Measurements from ENCODE around the gene OAS1. TPM values are rescaled to one million over a fixed set of nuclear protein-coding genes. Genes with fewer than 3 reads are reported as not detected.

The OAS1 gene
- total RNA-seq, 1 experiment from 2014 or later: 1.5 TPM

DNA sequence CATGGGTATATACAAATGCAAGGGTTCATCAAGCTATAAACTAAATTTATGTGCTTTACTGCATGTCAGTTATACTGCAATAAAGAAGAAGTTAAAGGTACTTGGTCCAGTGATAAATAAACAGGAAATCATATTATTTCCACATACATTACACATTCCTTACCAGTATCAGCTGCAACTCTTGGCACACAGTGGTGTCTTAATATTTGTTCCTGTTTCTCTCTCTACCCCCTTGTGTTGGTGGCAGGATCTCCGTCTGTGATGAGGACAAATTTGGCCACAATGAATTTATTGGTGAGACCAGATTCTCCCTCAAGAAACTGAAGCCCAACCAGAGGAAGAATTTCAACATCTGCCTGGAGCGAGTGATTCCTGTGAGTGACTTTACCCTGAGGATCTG lies 19.2 kb upstream of the OAS1 start:
- Mint-ChIP-seq H3K9me3 (ENCODE audit: unreplicated experiment) (no peaks in the 10 kb centered on the region), H3K4me1 (ENCODE audit: insufficient read depth, unreplicated experiment) (no peaks in the 10 kb centered on the region), H3K4me3 (ENCODE audit: unreplicated experiment) (no peak overlapping the region), H3K36me3 (ENCODE audit: insufficient read depth, unreplicated experiment) (no peaks in the 10 kb centered on the region), H3K27me3 (ENCODE audit: insufficient read depth, unreplicated experiment) (peaks cover 39% of the 10 kb centered on the region), H3K27ac (ENCODE audit: low read depth, unreplicated experiment) (no peak overlapping the region)
- BruUV-seq (replicated peaks): no TSS peak
- no peak for DNase-seq (ENCODE audit: unreplicated experiment)
- intact Hi-C loops (cut with micrococcal nuclease): no loop called here
- ChIA-PET CTCF (no interaction called here), POLR2A (interaction anchor here (0.7 kb wide), 1 partner anchor 13 kb away, joined by 3 read pairs; no protein-coding TSS in a partner anchor)
- TF ChIP-seq, protein P1, sequence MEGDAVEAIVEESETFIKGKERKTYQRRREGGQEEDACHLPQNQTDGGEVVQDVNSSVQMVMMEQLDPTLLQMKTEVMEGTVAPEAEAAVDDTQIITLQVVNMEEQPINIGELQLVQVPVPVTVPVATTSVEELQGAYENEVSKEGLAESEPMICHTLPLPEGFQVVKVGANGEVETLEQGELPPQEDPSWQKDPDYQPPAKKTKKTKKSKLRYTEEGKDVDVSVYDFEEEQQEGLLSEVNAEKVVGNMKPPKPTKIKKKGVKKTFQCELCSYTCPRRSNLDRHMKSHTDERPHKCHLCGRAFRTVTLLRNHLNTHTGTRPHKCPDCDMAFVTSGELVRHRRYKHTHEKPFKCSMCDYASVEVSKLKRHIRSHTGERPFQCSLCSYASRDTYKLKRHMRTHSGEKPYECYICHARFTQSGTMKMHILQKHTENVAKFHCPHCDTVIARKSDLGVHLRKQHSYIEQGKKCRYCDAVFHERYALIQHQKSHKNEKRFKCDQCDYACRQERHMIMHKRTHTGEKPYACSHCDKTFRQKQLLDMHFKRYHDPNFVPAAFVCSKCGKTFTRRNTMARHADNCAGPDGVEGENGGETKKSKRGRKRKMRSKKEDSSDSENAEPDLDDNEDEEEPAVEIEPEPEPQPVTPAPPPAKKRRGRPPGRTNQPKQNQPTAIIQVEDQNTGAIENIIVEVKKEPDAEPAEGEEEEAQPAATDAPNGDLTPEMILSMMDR (IDR thresholded peaks at IDR 0.05; ENCODE audit: unreplicated experiment): no peak

DNA sequence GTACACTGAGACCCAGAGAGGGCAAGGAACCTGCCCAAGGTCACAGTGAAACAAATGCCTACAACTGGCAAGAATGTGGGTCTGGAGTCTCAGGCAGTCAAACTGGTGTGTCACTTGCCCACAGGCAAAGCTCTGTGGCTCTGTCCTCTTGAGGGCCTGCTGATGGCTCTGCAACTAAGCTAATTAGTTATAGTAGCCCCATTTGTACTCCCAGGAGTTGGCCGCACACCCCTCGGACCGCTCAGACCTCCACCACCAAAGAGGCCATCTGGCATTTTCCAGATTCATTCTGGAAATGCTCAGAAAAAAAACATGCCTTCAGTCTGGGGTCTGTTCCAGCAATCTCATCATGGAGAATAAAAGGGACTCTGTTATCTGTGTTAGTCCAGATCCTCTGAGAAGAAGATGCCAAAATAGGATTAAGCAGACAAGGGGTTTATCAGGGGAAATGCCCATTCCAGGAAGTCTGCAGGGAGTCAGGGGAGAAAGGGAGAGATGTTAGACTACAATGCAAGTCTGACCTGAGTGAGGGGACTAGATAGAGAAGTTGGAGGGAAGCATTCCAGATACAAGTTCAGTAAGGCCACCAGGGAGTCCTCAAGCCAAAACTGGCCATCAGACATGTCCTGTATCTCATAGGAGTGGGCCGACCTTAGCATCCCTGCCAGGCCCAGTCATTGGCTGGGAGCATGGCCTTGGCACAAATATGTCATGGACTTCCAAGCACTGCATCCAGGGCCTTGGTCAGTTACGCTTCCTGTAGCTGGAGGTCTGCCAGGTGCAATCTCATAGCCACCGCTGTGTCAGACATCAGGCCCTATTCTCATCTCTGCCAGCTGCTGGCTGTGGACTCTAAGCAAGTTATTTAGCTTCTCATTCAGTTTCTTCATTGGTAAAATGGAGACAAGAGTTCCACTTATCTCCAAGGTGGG lies 15.4 kb upstream of the OAS1 start:
- Mint-ChIP-seq H3K4me3 (ENCODE audit: unreplicated experiment) (no peak overlapping the region), H3K27ac (ENCODE audit: low read depth, unreplicated experiment) (no peak overlapping the region), H3K36me3 (ENCODE audit: insufficient read depth, unreplicated experiment) (no peaks in the 10 kb centered on the region), H3K9me3 (ENCODE audit: unreplicated experiment) (no peaks in the 10 kb centered on the region), H3K27me3 (ENCODE audit: insufficient read depth, unreplicated experiment) (peaks cover 1% of the 10 kb centered on the region), H3K4me1 (ENCODE audit: insufficient read depth, unreplicated experiment) (no peaks in the 10 kb centered on the region)
- TF ChIP-seq, protein P1 (IDR thresholded peaks at IDR 0.05; ENCODE audit: unreplicated experiment): no peak
- POLR2A ChIA-PET: no interaction called here
- intact Hi-C loops (cut with micrococcal nuclease): no loop called here
- CTCF ChIA-PET: interaction anchor here (0.6 to 1.9 kb wide), 2 partner anchors 49 to 102 kb away, joined by 3 to 8 read pairs; no protein-coding TSS in a partner anchor
- BruUV-seq (replicated peaks): no TSS peak
- no peak for DNase-seq (ENCODE audit: unreplicated experiment)

DNA sequence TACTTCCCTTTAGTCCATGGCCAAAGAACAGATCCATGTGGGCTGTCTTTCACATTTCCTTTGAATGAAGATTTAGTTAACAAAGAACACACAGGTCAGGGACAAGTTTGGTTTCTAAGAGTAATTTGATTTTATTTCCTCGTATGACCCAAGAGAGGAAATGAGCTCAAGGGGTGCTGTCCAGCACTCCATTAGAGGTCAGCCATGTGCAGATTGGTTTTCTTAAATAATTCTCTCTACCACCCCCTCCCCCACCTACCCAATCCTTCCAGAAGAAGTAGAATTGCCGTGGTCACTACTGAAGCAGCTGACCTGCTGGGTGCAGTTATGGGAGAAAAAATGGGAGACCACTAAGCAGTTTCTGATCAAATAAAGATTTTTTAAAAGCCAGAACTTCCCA lies 13.9 kb upstream of the OAS1 start:
- Mint-ChIP-seq H3K27ac (ENCODE audit: low read depth, unreplicated experiment) (no peak overlapping the region), H3K4me1 (ENCODE audit: insufficient read depth, unreplicated experiment) (no peaks in the 10 kb centered on the region), H3K4me3 (ENCODE audit: unreplicated experiment) (no peak overlapping the region), H3K36me3 (ENCODE audit: insufficient read depth, unreplicated experiment) (no peaks in the 10 kb centered on the region), H3K27me3 (ENCODE audit: insufficient read depth, unreplicated experiment) (peaks cover 15% of the 10 kb centered on the region), H3K9me3 (ENCODE audit: unreplicated experiment) (no peaks in the 10 kb centered on the region)
- BruUV-seq (replicated peaks): no TSS peak
- DNase-seq (ENCODE audit: unreplicated experiment): no peak
- TF ChIP-seq, protein P1 (IDR thresholded peaks at IDR 0.05; ENCODE audit: unreplicated experiment): no peak
- intact Hi-C loops (cut with micrococcal nuclease): no loop called here
- POLR2A ChIA-PET: interaction anchor here (0.5 kb wide), 1 partner anchor 11 kb away, joined by 3 read pairs; no protein-coding TSS in a partner anchor
- CTCF ChIA-PET: interaction anchor here (1.9 kb wide), 1 partner anchor 100 kb away, joined by 8 read pairs; no protein-coding TSS in a partner anchor

DNA sequence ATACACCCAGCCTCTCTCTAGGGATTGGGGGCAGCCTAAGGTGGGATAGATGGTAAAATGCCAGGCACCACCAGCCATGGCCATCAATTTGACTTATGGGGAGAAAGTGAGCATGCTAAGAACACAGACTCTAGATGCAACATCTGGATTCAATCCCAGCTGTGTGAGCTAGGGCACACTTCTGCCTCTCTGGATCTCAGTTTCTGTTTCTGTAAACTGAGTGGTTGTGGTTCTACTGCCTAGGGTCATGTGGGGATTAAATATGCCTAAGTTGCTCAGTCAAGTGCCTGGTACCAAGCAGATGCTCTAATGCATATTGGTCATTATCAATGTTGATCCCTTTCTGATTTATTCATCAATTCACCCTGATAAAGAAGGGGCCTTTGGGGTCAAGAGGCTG lies 12.6 kb upstream of the OAS1 start:
- ChIA-PET CTCF (no interaction called here), POLR2A (no interaction called here)
- no TSS peak for BruUV-seq (replicated peaks)
- Mint-ChIP-seq H3K36me3 (ENCODE audit: insufficient read depth, unreplicated experiment) (no peaks in the 10 kb centered on the region), H3K4me3 (ENCODE audit: unreplicated experiment) (no peak overlapping the region), H3K27me3 (ENCODE audit: insufficient read depth, unreplicated experiment) (peaks cover 27% of the 10 kb centered on the region), H3K4me1 (ENCODE audit: insufficient read depth, unreplicated experiment) (no peaks in the 10 kb centered on the region), H3K27ac (ENCODE audit: low read depth, unreplicated experiment) (no peak overlapping the region), H3K9me3 (ENCODE audit: unreplicated experiment) (no peaks in the 10 kb centered on the region)
- intact Hi-C loops (cut with micrococcal nuclease): no loop called here
- DNase-seq (ENCODE audit: unreplicated experiment): no peak
- TF ChIP-seq, protein P1 (IDR thresholded peaks at IDR 0.05; ENCODE audit: unreplicated experiment): no peak

Data from MCF 10A (cell line).